Stimulated activated CD4-positive, alpha-beta T cell treated with anti-CD3 and anti-CD28 coated beads, TNF-alpha, amount 100 ng/mL, for 4 hours (primary cell): Measurements from ENCODE around the gene DOK7.

Experiments
- DNase-seq, 3 experiments: peaks; one replicate each; pipeline ENCODE4 v3.0.0-alpha.2; 2020; ENCODE audit warnings: low read depth in 3 of 3

The DOK7 gene

GRCh38 chr4:3475041-3475712, 12.1 kb downstream of the DOK7 start:
- no peak for DNase-seq

- no peak for DNase-seq
Measured at GRCh38 chr4:3475713-3476260, 12.7 kb downstream of the DOK7 start.

- no peak for DNase-seq
Measured at GRCh38 chr4:3476341-3476747, 13.2 kb downstream of the DOK7 start.

GRCh38 chr4:3476936-3477749, 14.0 kb downstream of the DOK7 start:
- no peak for DNase-seq

GRCh38 chr4:3477750-3478430, 14.8 kb downstream of the DOK7 start:
- no peak for DNase-seq

GRCh38 chr4:3478446-3479357, 15.6 kb downstream of the DOK7 start:
- DNase-seq, result no peak

GRCh38 chr4:3479358-3480101, 16.4 kb downstream of the DOK7 start:
- DNase-seq, result no peak

GRCh38 chr4:3480528-3481112, 17.5 kb downstream of the DOK7 start:
- DNase-seq, result peak; percentile 40 to 64 (median 49)

- no peak for DNase-seq
Measured at GRCh38 chr4:3481113-3481531, 18.0 kb downstream of the DOK7 start.

- no peak for DNase-seq
Measured at GRCh38 chr4:3481783-3482393, 18.8 kb downstream of the DOK7 start.

- no peak for DNase-seq
Measured at GRCh38 chr4:3482707-3483106, 19.6 kb downstream of the DOK7 start.

- no peak for DNase-seq
Measured at GRCh38 chr4:3483471-3483921, 20.4 kb downstream of the DOK7 start.

- DNase-seq, result no peak
Measured at GRCh38 chr4:3484057-3484973, 21.2 kb downstream of the DOK7 start.

GRCh38 chr4:3485011-3485791, 22.1 kb downstream of the DOK7 start:
- DNase-seq, result no peak

- DNase-seq, result no peak
Measured at GRCh38 chr4:3485886-3486540, 22.9 kb downstream of the DOK7 start.

GRCh38 chr4:3486541-3487540, 23.7 kb downstream of the DOK7 start:
- no peak for DNase-seq
